Peyer's patch (tissue), 4 donors: ENCODE results near the gene AAGAB.

ENCODE experiments used
- CTCF ChIP-seq, 6 experiments: fragments of 450-650 bp in 4 of 6; fragments of 200-600 bp in 2 of 6; sonication (generic) in 1 of 6; IDR thresholded peaks; one replicate each; pipeline ENCODE4 v1.5.1; 2017 to 2019; ENCODE audit warnings: antibody characterized with exemption in 6 of 6, mild to moderate bottlenecking in 3 of 6, moderate library complexity in 1 of 6
- POLR2A ChIP-seq, 2 donors: fragments of 450-650 bp; IDR thresholded peaks; one replicate each; pipeline ENCODE4 v1.5.1; 2017; ENCODE audit warnings: antibody characterized with exemption in 2 of 2, mild to moderate bottlenecking in 2 of 2, moderate library complexity in 2 of 2

- TF ChIP-seq CTCF (IDR thresholded peaks at IDR 0.05), result no peak
- no peak for TF ChIP-seq POLR2A (IDR thresholded peaks at IDR 0.05)
Observed at GRCh38 chr15:67256051-67256450, 1.6 kb upstream of the AAGAB start.
